HFF-Myc (cell line): ENCODE data around the gene SCARF2.

Experiments
- DNase-seq: peaks from one replicate; pipeline ENCODE4 v3.0.0-alpha.2; 2011; ENCODE audit warnings: low read depth; ENCODE audit errors: extremely low read depth
- H3K4me3 ChIP-seq: replicated peaks from 2 replicates; pipeline ENCODE4 v1.5.1; 2011; ENCODE audit warnings: low read depth, mild to moderate bottlenecking, control low read depth, low read length
- CTCF ChIP-seq: IDR thresholded peaks from 2 replicates; pipeline ENCODE4 v1.5.1; 2012; ENCODE audit warnings: mild to moderate bottlenecking, low read depth, low read length, control low read depth; ENCODE audit errors: missing control alignments

Gene SCARF2

GRCh38 chr22:20442485-20443284 lies 5.1 kb upstream of the SCARF2 start:
- no peak for DNase-seq
- no peak for TF ChIP-seq CTCF
- no peak overlapping the region for H3K4me3 ChIP-seq

GRCh38 chr22:20441631-20442484 lies 4.2 kb upstream of the SCARF2 start:
- no peak for DNase-seq
- TF ChIP-seq CTCF, result no peak
- no peak overlapping the region for H3K4me3 ChIP-seq

GRCh38 chr22:20440637-20441591 lies 3.3 kb upstream of the SCARF2 start:
- H3K4me3 ChIP-seq, result no peak overlapping the region
- no peak for DNase-seq
- TF ChIP-seq CTCF, result no peak

GRCh38 chr22:20439928-20440575 lies 2.4 kb upstream of the SCARF2 start:
- H3K4me3 ChIP-seq, result no peak overlapping the region
- no peak for DNase-seq
- TF ChIP-seq CTCF, result no peak

- no peak for TF ChIP-seq CTCF
- DNase-seq, result no peak
- no peak overlapping the region for H3K4me3 ChIP-seq
Observed at GRCh38 chr22:20439556-20439927, 1.9 kb upstream of the SCARF2 start.
